ENCODE results near the gene PAWR.
"Not testable (repeated sequence)": the region's sequence is repeated elsewhere in the genome, so short reads cannot be mapped to it uniquely, and the experiment has no call there.

The PAWR gene

GRCh38 chr12:79686171-79686570, 4.6 kb downstream of the PAWR start:
- peak; percentile 25 for DNase-seq (ENCODE audit: low spot score)

GRCh38 chr12:79685068-79685467, 5.7 kb downstream of the PAWR start:
- DNase-seq (ENCODE audit: low spot score), result peak; percentile 75

- DNase-seq (ENCODE audit: low spot score), result not testable (repeated sequence)
These were observed 6.4 kb downstream of the PAWR start for GRCh38 chr12:79684338-79684737.

DNA sequence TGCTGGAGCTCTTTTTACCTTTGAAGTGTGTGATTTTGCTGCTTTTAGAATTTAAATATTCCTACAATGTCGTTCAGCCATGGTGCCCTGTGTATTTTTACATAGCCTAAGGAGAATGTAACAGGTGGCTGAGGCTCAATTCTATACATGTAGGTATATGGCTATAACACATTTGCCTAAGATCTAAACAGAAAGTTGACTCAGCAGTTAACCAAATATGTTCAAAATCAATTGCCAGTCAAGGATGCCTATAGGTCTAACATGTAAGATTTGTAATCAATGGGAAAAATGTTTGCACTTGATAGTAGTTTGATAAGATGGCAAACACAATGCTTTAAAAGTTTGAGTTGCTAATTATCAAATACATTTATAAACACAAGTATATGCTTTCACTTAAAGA, 8.2 kb downstream of the PAWR start:
- DNase-seq (ENCODE audit: low spot score), result no peak

GRCh38 chr12:79681008-79681590, 9.7 kb downstream of the PAWR start:
- peak; percentile 74 for DNase-seq (ENCODE audit: low spot score)

- DNase-seq (ENCODE audit: low spot score), result no peak
These were observed 10.7 kb downstream of the PAWR start for GRCh38 chr12:79680051-79680450.

DNA sequence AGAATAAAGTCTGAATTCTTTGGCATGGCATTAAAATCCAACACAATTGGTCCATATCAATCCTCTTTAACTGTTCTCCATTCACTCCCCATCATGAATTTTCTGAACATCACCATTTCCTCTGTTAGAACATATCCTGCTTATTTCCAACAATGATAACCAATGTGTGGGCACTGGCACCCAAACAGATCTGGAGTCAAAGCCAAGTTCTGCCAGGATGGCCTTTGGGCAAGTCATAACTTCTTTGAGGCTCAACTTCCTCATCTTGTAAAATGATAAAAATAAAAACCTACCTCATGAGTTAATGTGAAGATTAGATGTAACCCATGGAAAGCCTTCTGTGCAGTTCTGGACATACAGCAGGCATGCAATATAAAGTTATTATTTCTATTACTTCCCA, 12.5 kb downstream of the PAWR start:
- no peak for DNase-seq (ENCODE audit: low spot score)

GRCh38 chr12:79677672-79678071, 13.1 kb downstream of the PAWR start:
- no peak for DNase-seq (ENCODE audit: low spot score)

- DNase-seq (ENCODE audit: low spot score), result no peak
These were observed 14.2 kb downstream of the PAWR start for GRCh38 chr12:79676579-79676978.

- DNase-seq (ENCODE audit: low spot score), result peak; percentile 28
These were observed 16.1 kb downstream of the PAWR start for GRCh38 chr12:79674629-79675028.

DNA sequence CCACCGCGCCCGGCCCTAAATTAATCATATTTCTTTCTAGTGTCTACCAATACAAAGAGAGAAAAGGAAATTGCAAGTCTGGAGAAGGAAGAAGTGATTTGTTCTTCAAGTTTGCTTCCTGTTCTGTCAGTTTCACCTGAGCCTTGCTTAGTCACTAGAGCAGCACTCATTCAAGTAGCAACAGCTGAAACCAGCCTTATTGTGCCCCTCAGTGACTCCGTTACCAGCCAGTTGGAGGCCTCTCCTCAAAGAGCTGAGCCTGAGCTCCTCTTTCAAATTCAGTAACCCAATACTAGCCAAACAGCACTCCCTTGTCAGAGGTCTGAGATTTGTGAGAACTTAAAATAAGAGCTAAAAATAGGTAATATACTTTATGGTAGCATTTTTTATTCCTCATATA, 17.4 kb downstream of the PAWR start:
- DNase-seq (ENCODE audit: low spot score), result peak; percentile 79

- no peak for DNase-seq (ENCODE audit: low spot score)
These were observed 22.7 kb downstream of the PAWR start for GRCh38 chr12:79668113-79668512.

DNA sequence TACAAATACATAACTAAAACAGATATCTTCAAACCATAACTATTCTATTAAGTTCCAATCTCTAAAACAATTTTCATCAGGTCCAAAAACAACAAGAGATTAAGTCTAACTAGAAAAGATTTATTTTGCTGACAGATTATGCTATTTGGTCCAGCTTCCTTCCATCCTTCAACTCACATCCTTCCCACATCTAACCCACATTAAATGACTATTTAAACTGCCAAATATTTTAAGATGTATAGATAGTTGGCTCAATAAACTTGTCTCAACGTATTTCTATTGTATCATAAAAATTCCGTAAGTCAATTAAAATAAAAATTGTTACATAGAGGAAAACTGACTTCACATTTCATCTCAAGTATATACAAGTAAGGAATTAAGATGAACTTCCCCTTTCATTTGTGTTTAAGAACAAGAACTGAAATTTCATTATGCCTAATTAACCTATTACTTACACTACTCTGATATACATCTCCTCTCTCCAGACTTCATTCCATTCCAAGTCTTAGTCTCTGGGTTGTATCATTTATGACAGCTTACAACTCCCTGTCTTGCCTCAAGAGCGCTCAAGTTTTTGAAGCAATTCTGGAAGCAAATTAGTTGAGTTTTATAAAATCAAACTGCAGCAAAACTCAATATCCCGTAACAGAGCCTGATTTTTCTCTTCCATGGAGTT, 25.4 kb downstream of the PAWR start:
- DNase-seq (ENCODE audit: low spot score), result no peak

- DNase-seq (ENCODE audit: low spot score), result no peak
These were observed 26.2 kb downstream of the PAWR start for GRCh38 chr12:79664518-79664917.

- DNase-seq (ENCODE audit: low spot score), result no peak
These were observed 28.5 kb downstream of the PAWR start for GRCh38 chr12:79662046-79662811.

GRCh38 chr12:79661629-79662028, 29.1 kb downstream of the PAWR start:
- DNase-seq (ENCODE audit: low spot score), result no peak

DNA sequence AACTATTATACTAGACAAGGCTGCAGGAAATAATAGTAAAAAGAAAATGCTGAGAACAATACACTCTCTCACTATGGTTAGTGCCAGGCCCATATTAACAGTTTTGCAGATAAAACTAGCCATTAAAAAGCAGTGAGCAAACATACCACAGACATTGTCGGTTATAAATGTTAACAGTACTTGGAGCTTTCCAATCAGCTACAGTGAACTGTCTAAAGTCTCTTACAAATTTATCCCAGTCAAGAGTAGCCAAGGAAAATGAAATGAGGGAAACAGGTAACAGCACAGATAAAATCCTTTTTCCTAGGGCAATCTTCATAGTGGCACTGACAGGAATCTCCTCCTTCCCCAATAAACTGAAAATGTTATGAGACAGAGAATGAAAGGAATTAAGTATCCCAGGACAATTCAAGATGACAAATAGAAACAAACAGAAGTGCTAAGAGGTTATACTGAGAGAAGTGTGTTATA, 30.8 kb downstream of the PAWR start:
- DNase-seq (ENCODE audit: low spot score), result no peak

DNA sequence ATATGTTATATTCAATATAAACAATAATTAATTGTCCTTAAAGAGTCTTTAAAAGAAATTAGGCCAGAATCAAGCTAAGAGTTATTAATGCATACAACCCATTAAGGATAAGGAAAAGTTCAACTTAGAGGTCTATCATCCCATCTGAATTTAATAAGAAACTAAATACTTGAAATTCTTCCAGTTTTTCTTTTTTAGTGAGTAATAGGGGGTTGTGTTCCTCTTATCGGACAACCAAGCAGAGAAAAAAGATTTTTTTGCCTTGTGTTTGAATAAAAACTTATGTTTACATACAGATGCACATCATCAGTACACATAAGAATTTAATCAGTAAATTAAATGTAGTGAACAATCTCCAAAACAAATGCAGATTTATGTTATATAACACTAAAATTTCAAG, 32.5 kb downstream of the PAWR start:
- DNase-seq (ENCODE audit: low spot score), result no peak

GRCh38 chr12:79657136-79657535, 33.6 kb downstream of the PAWR start:
- no peak for DNase-seq (ENCODE audit: low spot score)

GRCh38 chr12:79655036-79655435, 35.7 kb downstream of the PAWR start:
- DNase-seq (ENCODE audit: low spot score), result no peak

- no peak for DNase-seq (ENCODE audit: low spot score)
These were observed 38.2 kb downstream of the PAWR start for GRCh38 chr12:79652521-79652920.

DNA sequence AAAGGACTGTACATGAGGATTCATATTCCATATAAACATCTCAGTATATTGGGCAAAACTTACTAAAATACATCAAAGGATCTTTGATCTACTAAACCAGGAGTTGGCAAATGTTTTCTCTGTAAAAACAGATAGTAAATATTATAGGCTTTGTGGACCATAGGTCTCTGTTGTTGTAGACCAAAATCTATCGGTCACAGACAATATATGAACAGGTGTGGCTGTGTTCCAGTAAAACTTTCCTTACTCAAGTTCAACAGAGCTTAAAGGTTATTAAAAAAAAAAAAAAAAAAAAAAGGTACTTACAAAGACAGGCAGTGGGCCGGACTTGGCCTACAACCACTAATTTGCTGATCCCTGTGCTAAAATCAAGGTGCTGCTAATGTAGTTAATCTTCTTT, 40.3 kb downstream of the PAWR start:
- DNase-seq (ENCODE audit: low spot score), result no peak

- DNase-seq (ENCODE audit: low spot score), result no peak
These were observed 41.9 kb downstream of the PAWR start for GRCh38 chr12:79648881-79649280.
